SU-DHL-6 (cell line): Measurements from ENCODE around the gene CPA3.

Source experiments
- H2AFZ ChIP-seq: fragments of 200-600 bp; sonication (generic); 2 replicates; pipeline ENCODE4 v1.6.1; 2014; ENCODE audit warnings: low read depth, mild to moderate bottlenecking, moderate library complexity, mixed read lengths, antibody characterized with exemption, low read length; ENCODE audit not compliant: severe bottlenecking
- H3F3A ChIP-seq: fragments of 200-600 bp; shearing (Covaris generic); 2 replicates; pipeline ENCODE4 v1.6.0; 2016; ENCODE audit warnings: antibody characterized with exemption, mild to moderate bottlenecking; ENCODE audit not compliant: insufficient read depth
- H3K27ac ChIP-seq: fragments of 200-600 bp; sonication (generic); 2 replicates; pipeline ENCODE4 v1.5.1; 2016; ENCODE audit warnings: low read depth, mild to moderate bottlenecking, low read length, moderate library complexity, mixed read lengths
- H3K27me3 ChIP-seq: fragments of 200-600 bp; sonication (generic), shearing (Covaris generic); 2 replicates; pipeline ENCODE4 v1.6.0; 2014; ENCODE audit warnings: mild to moderate bottlenecking, low read length
- H3K36me3 ChIP-seq: fragments of 200-600 bp; sonication (generic); 2 replicates; pipeline ENCODE4 v1.6.1; 2014; ENCODE audit warnings: mild to moderate bottlenecking, low read length, mixed read lengths
- H3K4me2 ChIP-seq: fragments of 300-600, 200-600 bp; shearing (Covaris generic), sonication (generic); 2 replicates; pipeline ENCODE4 v1.6.0; 2014; ENCODE audit warnings: low read length, low read depth, mild to moderate bottlenecking; ENCODE audit not compliant: poor library complexity, severe bottlenecking
- H3K4me3 ChIP-seq: fragments of 200-600 bp; sonication (generic); 2 replicates; pipeline ENCODE4 v1.5.1; 2014; ENCODE audit warnings: antibody characterized with exemption, low read length, mild to moderate bottlenecking, mixed read lengths; ENCODE audit not compliant: insufficient read depth, poor library complexity, severe bottlenecking
- H3K79me2 ChIP-seq: fragments of 200-600 bp; sonication (generic); 2 replicates; pipeline ENCODE4 v1.6.1; 2014; ENCODE audit warnings: mild to moderate bottlenecking, low read length, moderate library complexity; ENCODE audit not compliant: insufficient read depth
- H3K9ac ChIP-seq: fragments of 200-600 bp; sonication (generic); 2 replicates; pipeline ENCODE4 v1.7.0; 2014; ENCODE audit warnings: mild to moderate bottlenecking, low read length
- H3K9me2 ChIP-seq: fragments of 200-600 bp; sonication (generic); replicated peaks from 2 replicates; pipeline ENCODE4 v1.6.1; 2014; ENCODE audit warnings: low read length; ENCODE audit not compliant: insufficient read depth
- H3K9me3 ChIP-seq: fragments of 200-600 bp; sonication (generic); 2 replicates; pipeline ENCODE4 v1.6.1; 2014; ENCODE audit warnings: low read length, mixed read lengths; ENCODE audit not compliant: insufficient read depth
- H4K20me1 ChIP-seq: fragments of 200-600 bp; sonication (generic); 2 replicates; pipeline ENCODE4 v1.6.1; 2014; ENCODE audit warnings: low read depth, mild to moderate bottlenecking, antibody characterized with exemption, low read length, moderate library complexity, mixed read lengths
- CTCF ChIP-seq: fragments of 200-600 bp; sonication (generic); IDR thresholded peaks from one replicate; pipeline ENCODE4 v1.5.1; 2017; ENCODE audit warnings: antibody characterized with exemption, mild to moderate bottlenecking, low read length, moderate library complexity; ENCODE audit not compliant: insufficient read depth, poor library complexity, severe bottlenecking
- EZH2phosphoT487 ChIP-seq: fragments of 200-600 bp; sonication (generic), shearing (Covaris generic); conservative IDR thresholded peaks from 2 replicates; pipeline ENCODE4 v1.6.1; 2018; ENCODE audit warnings: mild to moderate bottlenecking, antibody characterized with exemption, low read length, moderate library complexity, mixed read lengths

CPA3 gene

GRCh38 chr3:148940983-148941382 lies 75.9 kb downstream of the CPA3 start:
- H3K9ac ChIP-seq = no peak overlapping the region
- H3K27me3 ChIP-seq = no peaks in the 10 kb centered on the region
- no peak overlapping the region for H3K27ac ChIP-seq
- no peaks in the 10 kb centered on the region for H3K79me2 ChIP-seq
- H3F3A ChIP-seq = no peaks in the 10 kb centered on the region
- H3K36me3 ChIP-seq = no peaks in the 10 kb centered on the region
- no peaks in the 10 kb centered on the region for H3K9me2 ChIP-seq
- H4K20me1 ChIP-seq = no peaks in the 10 kb centered on the region
- H3K9me3 ChIP-seq = no peaks in the 10 kb centered on the region
- no peak overlapping the region for H2AFZ ChIP-seq
- TF ChIP-seq CTCF (no peak), EZH2phosphoT487 (no peak)
- H3K4me3 ChIP-seq = no peak overlapping the region
- no peak overlapping the region for H3K4me2 ChIP-seq

GRCh38 chr3:148943506-148944205 lies 78.6 kb downstream of the CPA3 start:
- H4K20me1 ChIP-seq = no peaks in the 10 kb centered on the region
- H2AFZ ChIP-seq = no peak overlapping the region
- H3K9me3 ChIP-seq = no peaks in the 10 kb centered on the region
- no peak overlapping the region for H3K4me3 ChIP-seq
- H3K9ac ChIP-seq = no peak overlapping the region
- H3K36me3 ChIP-seq = no peaks in the 10 kb centered on the region
- H3K27me3 ChIP-seq = no peaks in the 10 kb centered on the region
- H3K4me2 ChIP-seq = no peak overlapping the region
- TF ChIP-seq EZH2phosphoT487 (no peak), CTCF (peak; percentile 55)
- H3K9me2 ChIP-seq = no peaks in the 10 kb centered on the region
- H3K79me2 ChIP-seq = no peaks in the 10 kb centered on the region
- no peaks in the 10 kb centered on the region for H3F3A ChIP-seq
- H3K27ac ChIP-seq = no peak overlapping the region

GRCh38 chr3:148945116-148945515 lies 80.0 kb downstream of the CPA3 start:
- Histone ChIP-seq H3K79me2 (no peaks in the 10 kb centered on the region), H3K9me2 (no peaks in the 10 kb centered on the region), H4K20me1 (no peaks in the 10 kb centered on the region), H3K27me3 (no peaks in the 10 kb centered on the region), H3K4me3 (no peak overlapping the region), H3K9ac (no peak overlapping the region), H3K27ac (no peak overlapping the region), H3F3A (no peaks in the 10 kb centered on the region), H3K36me3 (no peaks in the 10 kb centered on the region), H3K4me2 (no peak overlapping the region), H2AFZ (no peak overlapping the region), H3K9me3 (no peaks in the 10 kb centered on the region)
- TF ChIP-seq EZH2phosphoT487 (no peak), CTCF (no peak)
